ENCODE measurements around the gene PTPA. TPM values are rescaled to one million over a fixed set of nuclear protein-coding genes. Genes with fewer than 3 reads are reported as not detected.

PTPA gene
- total RNA-seq, 6 donors from 2014 or later: 48.2 to 130 (median 67.2) TPM

DNA sequence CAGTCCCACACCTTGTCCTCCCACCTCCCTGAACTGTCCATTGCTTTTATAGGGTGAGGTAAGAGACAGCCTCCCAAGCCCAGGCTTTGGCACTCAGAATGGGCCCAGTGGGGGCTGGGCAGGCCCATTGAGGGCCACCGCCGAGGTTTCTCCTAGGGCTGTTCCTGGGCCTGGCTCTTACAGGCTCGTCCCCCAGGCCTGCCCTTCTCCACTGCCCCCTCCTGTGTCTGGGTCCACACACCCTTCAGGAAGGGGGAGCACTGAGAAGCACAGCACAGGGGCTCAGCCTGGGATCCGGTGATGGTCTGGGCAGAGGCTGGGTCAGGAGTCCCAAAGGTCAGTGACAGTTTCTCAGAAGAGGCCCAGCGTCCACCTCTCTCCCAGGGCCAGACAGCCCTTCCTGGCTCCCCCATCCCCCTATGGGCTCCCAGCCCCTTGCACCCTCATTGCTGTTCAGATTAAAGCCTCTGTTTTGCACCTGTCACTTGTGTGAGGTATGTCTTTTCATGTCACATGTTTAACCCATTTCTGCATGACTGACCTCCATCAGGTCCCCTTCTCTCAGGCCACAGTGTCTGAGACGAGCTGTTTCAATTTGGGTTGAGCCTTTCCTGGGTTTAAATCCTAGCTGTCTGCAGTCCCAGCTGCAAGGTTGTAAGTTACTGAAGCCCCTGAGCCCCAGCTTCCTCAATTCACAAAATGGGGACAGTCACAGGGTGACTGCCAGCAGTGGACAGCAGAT, 37.4 kb downstream of the PTPA start:
- H3K27me3 ChIP-seq: no peaks in the 10 kb centered on the region
- peaks cover 30 to 45% (median 35%) of the 10 kb centered on the region in 4 donors for H3K4me1 ChIP-seq
- H3K36me3 ChIP-seq: peaks cover 0 to 43% (median 23%) of the 10 kb centered on the region in 4 donors
- peak overlapping the region in 3 of 4 donors; percentile 77 to 99 (median 99) for H3K27ac ChIP-seq
- no peak for TF ChIP-seq POLR2A (IDR thresholded peaks at IDR 0.05)
- TF ChIP-seq EP300 (IDR thresholded peaks at IDR 0.05): no peak
- no peak for TF ChIP-seq POLR2AphosphoS5 (IDR thresholded peaks at IDR 0.05)
- no peak for TF ChIP-seq CTCF (IDR thresholded peaks at IDR 0.05)
- H3K9me3 ChIP-seq: no peaks in the 10 kb centered on the region
- ATAC-seq (ENCODE audit: low FRiP score in 2 of 2) (no peak), DNase-seq (peak in 1 of 2 donors; percentile 52)
- WGBS, 2 donors: 74 to 92% methylated on average over 4 to 6 of the region's 6 CpGs
- no peak overlapping the region for H3K4me3 ChIP-seq

DNA sequence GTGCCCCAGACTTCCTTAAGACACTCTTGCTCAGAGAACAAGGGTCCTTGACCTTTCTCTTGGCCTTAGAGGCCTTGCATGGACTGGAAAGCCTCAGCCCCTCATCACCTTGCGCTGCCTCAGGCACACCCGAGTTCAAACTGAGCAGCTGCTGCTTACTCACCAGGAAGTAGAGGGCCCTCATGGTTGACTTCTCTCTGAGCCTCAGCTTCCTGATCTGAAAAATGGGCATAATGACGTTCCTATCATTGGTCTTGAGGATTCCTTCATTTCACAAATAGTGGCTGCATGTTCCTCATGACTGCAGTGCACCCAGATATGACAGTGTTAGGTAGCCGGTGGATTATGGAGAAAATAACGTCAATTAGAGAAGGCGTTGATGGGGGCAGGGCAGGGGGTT, 38.2 kb downstream of the PTPA start:
- peaks cover 0 to 41% (median 22%) of the 10 kb centered on the region in 4 donors for H3K36me3 ChIP-seq
- H3K4me1 ChIP-seq: peaks cover 27 to 37% (median 28%) of the 10 kb centered on the region in 4 donors
- DNase-seq (no peak), ATAC-seq (ENCODE audit: low FRiP score in 2 of 2) (no peak)
- H3K27me3 ChIP-seq: no peaks in the 10 kb centered on the region
- TF ChIP-seq CTCF (IDR thresholded peaks at IDR 0.05): no peak
- TF ChIP-seq POLR2AphosphoS5 (IDR thresholded peaks at IDR 0.05): no peak
- TF ChIP-seq POLR2A (IDR thresholded peaks at IDR 0.05): no peak
- no peak for TF ChIP-seq EP300 (IDR thresholded peaks at IDR 0.05)
- H3K9me3 ChIP-seq: no peaks in the 10 kb centered on the region
- no peak overlapping the region for H3K4me3 ChIP-seq
- peak overlapping the region in 1 of 4 donors; percentile 11 for H3K27ac ChIP-seq
- WGBS, 2 donors: 83 to 88% methylated on average over 6 of the region's 6 CpGs

GRCh38 chr9:129150122-129150521, 38.9 kb downstream of the PTPA start:
- DNase-seq (no peak), ATAC-seq (ENCODE audit: low FRiP score in 2 of 2) (no peak)
- peaks cover 0 to 47% (median 22%) of the 10 kb centered on the region in 4 donors for H3K36me3 ChIP-seq
- no peak overlapping the region for H3K27ac ChIP-seq
- no peaks in the 10 kb centered on the region for H3K9me3 ChIP-seq
- WGBS, 2 donors: 76 to 79% methylated on average over 10 of the region's 10 CpGs
- TF ChIP-seq POLR2A (IDR thresholded peaks at IDR 0.05) (no peak), POLR2AphosphoS5 (IDR thresholded peaks at IDR 0.05) (no peak), EP300 (IDR thresholded peaks at IDR 0.05) (no peak), CTCF (IDR thresholded peaks at IDR 0.05) (no peak)
- no peaks in the 10 kb centered on the region for H3K27me3 ChIP-seq
- H3K4me1 ChIP-seq: peaks cover 22 to 30% (median 23%) of the 10 kb centered on the region in 4 donors
- no peak overlapping the region for H3K4me3 ChIP-seq

DNA sequence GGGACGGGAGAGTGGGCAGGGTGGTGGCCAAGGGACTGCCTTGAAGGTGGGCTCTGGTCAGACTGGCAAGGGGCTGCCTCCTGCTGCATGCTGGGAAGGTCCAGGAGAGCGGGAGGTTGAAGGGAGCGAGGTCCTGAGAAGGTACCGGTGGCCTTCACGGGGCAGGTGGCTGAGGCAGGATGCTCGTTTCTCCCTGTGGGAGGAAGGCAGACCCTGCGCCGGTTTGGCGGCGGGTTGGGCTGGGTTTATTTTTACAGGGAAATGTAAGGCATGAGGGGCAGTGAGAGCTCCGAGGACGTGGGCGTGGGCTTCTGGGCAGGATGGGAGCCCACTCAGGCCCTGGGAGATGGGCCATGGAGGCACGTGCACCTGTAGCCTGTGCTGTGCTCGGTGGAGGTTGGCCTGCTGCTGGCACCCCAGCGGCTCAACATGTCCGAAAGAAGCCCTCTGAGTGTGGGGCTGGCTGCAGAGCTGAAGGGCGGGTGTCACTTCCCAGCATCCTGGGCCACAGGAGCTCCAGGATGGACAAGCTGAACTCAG, 39.5 kb downstream of the PTPA start:
- H3K36me3 ChIP-seq: peaks cover 0 to 52% (median 24%) of the 10 kb centered on the region in 4 donors
- no peak for ATAC-seq (ENCODE audit: low FRiP score in 2 of 2)
- 84 to 90% methylated on average over 14 to 18 of the region's 18 CpGs for WGBS, 2 donors

More for the DNA sequence above, 39.5 kb downstream of the PTPA start:
- H3K27ac ChIP-seq: no peak overlapping the region
- no peaks in the 10 kb centered on the region for H3K27me3 ChIP-seq
- H3K4me1 ChIP-seq: peaks cover 16 to 24% (median 17%) of the 10 kb centered on the region in 4 donors
- no peaks in the 10 kb centered on the region for H3K9me3 ChIP-seq
- H3K4me3 ChIP-seq: no peak overlapping the region
- DNase-seq: peak in 1 of 2 donors; percentile 61
- TF ChIP-seq POLR2A (IDR thresholded peaks at IDR 0.05): no peak
- no peak for TF ChIP-seq EP300 (IDR thresholded peaks at IDR 0.05)
- TF ChIP-seq CTCF (IDR thresholded peaks at IDR 0.05): no peak
- TF ChIP-seq POLR2AphosphoS5 (IDR thresholded peaks at IDR 0.05): no peak
